Activated CD8-positive, alpha-beta memory T cell treated with anti-CD3 and anti-CD28 coated beads, Interleukin-2, amount 50 U/mL, for 1 hour (primary cell): Measurements from ENCODE around the gene GPR39.

Experiments
- DNase-seq: peaks from one replicate; pipeline ENCODE4 v3.0.0-alpha.2; 2020; ENCODE audit errors: extremely low read depth

Gene GPR39

DNA sequence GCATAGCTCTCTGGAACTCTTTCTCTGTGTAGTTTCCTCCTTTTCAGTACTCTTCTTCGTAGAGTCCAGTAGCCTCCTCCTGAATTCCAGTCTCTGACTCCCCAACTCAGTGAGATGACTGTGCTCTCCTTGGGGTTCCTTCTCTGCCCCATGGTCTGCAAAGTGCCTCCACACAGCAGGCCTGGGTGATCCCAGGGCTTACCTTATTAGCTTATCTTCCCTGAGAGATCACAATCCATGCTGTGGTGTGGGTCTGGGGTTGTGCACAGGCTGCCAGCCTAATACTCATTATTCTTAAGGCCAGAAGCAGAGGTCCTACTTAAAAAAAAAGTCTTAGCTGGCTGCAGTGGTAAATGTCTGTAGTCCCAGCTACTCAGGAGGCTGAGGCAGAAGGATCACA, 4.6 kb upstream of the GPR39 start:
- no peak for DNase-seq

DNA sequence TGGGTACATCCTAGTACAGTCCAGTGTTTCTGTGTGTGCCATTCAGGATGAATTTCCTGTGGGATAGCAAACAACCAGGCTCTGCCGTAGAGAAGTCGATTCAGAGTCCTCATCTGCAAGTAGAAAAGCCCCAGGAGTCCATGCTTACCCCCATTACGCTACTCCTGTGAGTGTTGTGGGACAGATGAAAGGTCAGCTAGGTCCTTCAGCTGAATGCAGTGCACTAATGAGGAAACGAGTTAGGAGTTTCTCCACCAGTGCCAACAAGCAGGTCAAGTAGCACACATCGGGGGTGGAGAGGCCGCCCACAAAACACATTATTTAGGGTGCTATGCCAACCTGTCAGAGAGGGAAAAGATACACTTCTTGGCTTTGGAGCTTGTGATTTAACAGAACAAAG, 2.5 kb upstream of the GPR39 start:
- no peak for DNase-seq

- DNase-seq, result no peak
Observed at GRCh38 chr2:132415256-132415914, 1.2 kb upstream of the GPR39 start.

- no peak for DNase-seq
Observed at GRCh38 chr2:132415915-132416722, 486 bp upstream of the GPR39 start.

DNA sequence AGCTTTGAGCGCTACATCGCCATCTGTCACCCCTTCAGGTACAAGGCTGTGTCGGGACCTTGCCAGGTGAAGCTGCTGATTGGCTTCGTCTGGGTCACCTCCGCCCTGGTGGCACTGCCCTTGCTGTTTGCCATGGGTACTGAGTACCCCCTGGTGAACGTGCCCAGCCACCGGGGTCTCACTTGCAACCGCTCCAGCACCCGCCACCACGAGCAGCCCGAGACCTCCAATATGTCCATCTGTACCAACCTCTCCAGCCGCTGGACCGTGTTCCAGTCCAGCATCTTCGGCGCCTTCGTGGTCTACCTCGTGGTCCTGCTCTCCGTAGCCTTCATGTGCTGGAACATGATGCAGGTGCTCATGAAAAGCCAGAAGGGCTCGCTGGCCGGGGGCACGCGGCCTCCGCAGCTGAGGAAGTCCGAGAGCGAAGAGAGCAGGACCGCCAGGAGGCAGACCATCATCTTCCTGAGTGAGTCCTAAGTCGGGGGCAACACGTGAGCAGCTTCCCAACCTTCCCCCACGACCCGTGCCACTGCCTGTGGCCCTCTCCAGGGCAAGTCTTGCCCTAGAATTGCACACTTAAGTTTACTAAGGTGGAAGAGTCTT, 928 bp downstream of the GPR39 start:
- no peak for DNase-seq

DNA sequence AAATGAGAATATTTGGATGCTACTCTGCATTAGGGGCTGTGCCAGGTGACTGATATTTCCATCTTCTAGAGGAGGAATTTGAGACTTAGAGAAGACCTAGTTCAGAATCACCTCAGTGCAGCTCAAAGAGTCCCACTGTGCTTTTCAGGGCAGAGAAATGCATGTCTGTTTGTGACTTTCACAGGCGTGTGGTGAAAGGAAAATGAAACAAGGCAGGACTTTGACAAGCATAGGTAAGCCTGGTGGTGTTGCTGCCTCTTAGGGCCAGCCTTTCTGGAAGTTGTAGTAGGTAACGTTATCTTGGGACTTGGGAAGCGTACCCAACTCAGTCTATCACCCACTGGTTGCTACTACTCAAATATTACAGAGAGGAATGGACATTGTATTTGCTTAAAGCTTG, 2.6 kb downstream of the GPR39 start:
- DNase-seq, result no peak

DNA sequence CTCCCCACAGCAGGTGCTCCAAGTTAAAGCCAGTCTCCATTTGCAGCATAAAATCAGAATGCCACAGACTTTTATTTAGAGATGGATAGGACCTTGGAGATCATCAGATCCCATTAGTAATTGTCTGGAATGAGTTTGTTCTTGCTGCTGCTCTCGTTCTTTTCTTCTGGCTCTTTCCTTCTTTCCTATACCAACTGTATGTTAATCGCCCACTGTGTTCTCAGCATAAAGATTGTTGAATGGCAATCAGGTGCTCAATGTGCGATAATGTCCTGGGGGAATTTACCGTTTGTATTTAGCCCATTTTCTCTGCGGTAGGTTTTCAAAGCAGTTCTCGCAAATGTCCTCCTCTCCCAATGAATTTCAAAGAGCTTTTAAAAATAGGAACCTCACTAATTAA, 3.3 kb downstream of the GPR39 start:
- DNase-seq, result no peak

GRCh38 chr2:132420816-132421805, 4.5 kb downstream of the GPR39 start:
- DNase-seq, result no peak

DNA sequence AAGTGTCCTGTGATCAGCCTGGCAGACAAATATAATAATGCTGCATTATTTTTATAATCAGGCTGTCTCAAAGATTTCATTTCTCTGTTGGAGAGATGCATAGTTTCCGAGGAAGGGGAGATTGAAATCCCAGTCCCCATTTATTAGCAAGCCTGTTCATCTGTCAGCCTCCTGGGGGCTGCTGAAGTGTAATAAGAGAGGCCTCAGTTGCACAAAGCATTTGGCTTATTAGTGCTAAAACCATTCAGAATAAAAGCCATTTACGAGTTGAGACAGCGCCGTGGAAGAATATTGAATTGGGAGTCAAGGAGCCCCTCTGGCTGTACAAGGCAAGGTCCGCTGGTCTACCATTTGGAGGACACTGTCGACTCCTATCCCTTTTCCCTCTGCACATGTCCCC, 6.1 kb downstream of the GPR39 start:
- no peak for DNase-seq

DNA sequence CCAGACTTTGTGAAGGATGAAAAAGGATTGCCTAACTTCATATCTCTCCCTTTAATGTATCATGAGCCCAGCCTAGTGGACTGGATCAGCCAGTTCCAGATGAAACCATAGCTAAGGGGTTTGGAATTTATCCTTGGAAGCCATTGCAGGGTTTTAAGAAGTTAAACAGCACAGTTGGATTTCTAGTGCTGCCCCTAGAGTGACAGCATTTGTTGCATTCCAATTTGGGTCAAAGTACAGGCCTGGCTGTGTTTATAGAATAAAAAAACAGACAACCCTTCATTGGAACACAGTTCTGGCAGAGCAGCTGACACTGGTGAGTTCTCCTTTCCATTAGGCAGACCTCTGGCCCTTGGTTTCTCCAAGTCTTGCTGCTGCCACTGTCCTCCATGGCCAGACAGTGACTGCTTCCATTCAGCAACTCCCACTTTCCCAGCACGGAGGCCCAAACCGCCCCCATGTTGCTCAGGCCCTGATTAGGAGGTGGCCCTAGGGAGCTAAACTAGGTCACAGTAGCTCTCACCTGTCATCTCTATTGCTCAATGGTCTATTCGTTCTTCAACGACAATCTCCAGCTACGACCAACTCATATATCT, 8.0 kb downstream of the GPR39 start:
- DNase-seq, result no peak

DNA sequence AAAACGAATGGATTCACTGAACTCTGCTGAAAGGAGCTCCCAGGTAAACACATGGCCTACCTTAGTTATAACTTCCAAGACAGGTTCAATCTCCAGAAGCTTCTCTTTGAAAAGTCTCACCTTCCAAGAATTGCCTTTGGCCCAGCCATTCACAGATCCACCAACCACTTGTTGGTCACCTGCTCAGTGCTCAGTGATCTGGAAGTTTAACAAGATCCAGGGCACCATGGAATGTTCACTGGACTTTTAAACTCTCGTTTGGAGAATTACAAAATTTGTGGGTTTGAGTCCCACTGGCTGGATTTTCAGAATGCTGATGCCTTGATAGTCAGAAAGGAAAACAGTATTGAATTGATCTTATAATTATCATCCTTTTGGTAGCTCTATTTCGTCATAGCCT, 9.4 kb downstream of the GPR39 start:
- no peak for DNase-seq

DNA sequence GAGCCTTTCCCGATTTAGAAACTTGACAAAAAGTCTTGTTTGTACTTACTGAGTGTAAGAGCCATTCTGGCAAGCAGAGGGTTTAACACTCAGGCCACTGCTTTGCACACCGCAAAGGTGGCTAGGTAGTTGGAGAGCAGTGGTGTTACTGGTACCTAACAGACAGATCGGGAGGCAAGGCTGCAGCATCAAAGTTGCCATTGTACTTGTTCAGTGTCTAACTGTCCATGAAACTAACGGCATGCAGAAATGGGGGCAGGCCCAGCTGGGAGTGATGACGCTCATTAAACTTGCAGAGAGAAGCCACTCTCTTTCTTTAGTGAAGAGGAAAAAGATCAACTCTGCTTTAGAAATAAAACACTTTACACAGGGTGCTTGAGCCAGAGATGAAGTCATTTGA, 10.1 kb downstream of the GPR39 start:
- no peak for DNase-seq

DNA sequence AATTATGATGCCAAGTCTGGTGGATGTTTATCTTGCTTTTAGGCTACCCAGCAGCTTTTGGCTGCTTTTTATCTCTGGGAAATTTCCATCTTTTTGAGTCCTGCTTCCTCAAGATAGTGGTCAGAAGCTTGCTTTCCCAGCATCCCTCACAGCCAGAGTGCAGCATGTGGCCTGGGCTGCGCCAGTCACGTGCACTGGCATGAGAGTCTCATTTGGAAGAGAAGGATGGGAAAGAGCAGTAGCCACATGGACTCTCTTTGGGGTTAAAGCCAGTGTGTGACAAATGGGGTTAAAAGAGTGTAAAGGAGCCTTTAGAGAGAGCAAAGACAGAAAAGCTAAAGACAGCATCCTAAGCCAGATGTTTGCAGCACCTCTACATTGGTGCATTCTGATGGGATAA, 12.7 kb downstream of the GPR39 start:
- DNase-seq, result no peak

DNA sequence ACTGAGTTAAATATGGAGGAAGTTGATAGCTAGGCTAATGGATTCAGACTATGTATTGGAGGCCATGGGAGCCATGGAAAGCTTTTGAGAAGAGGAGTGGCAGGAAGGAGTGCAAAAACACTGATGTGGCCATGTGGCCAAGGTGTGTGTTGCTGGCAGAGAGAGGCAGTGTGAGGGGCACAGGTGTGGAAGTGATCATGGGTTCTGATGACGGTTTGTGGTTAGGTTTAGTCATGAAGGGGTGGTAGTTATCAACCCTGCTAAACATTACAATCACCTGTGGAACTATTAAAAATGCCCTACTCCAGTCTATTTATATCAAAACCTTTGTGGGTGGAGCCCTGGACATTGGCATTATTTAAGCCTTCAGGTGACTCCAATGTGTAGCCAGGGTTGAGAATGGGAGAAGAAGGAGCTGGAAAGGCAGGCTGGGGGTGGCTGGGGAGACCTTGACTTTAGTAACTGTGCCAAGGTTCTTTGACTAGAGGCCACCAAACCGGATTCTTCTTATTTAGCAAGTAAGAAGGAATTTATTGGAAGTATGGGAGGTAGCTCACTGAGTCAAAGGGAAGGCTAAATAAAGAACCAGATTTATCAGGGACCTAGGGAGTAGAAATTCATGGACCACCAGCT, 13.5 kb downstream of the GPR39 start:
- DNase-seq, result no peak

- no peak for DNase-seq
Observed at GRCh38 chr2:132430895-132431294, 14.3 kb downstream of the GPR39 start.

- no peak for DNase-seq
Observed at GRCh38 chr2:132437852-132438669, 21.5 kb downstream of the GPR39 start.

DNA sequence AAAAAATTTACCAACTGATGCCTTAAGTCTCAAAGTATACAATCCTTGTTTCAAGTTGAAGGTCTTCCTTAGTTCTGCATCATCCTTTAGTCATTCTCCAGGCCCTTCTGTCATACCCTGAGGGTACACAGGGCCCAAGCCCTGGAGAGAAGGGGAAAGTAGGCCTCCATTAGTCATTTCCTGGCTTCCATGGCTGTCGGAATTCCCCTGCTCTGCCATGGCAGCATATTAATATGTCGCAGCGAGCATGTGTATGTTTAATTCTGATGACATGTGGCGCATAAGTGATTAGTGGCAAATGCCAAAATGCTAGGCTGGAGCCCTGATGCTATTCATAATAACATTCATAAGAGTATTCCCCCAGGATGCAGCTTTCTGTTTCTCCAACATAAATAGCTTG, 22.1 kb downstream of the GPR39 start:
- DNase-seq, result no peak

DNA sequence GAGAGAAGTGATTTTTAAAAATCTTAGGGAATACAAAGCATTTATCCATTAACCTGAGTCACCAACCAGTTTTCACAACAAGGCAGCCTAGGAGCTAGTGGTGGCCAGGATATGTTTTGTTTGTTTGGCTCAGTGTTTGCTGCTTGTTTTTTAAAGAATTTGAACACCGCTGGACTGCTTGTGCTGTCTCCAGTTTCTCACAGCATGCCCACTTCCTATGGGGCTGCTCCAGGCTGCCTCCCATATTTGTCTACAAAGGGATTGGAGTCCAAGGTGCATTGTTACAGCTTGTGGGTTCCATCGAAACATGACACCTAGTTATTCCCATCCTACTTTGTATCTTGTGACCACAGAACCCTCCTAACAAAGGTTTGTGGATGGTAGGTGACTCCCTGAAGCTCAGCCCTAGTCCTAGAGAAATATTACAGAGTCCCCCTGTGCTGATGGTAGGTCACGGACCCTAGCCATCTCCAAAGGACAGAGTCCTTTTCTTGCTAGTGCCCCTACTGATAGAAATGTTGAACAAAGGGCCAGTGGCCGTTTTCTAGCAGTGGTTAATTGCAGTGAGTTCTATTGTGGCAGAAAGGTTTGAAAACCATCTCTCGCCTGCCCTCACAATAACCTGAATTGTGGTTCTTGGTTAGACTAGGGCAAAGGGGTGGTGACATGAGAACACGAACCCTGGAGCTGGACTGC, 23.2 kb downstream of the GPR39 start:
- DNase-seq, result no peak

DNA sequence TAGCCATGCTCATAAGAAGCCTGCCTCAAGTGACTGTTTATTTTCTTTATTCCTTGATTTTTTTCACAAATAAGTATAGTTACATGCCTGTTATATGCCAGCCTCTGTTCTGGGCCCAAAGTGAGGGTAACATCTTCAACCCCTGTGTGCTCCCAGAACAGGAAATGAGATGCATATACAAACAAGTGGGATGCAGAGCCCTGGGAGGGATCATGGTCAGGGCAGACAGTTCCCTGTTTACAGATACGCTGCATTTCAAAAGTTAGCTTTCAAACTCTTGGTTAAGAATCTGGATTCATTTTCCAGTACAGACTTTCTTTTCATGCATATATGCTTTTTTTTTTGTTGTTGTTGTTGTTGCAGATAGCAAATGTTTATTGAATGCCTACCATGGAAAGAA, 24.4 kb downstream of the GPR39 start:
- no peak for DNase-seq

DNA sequence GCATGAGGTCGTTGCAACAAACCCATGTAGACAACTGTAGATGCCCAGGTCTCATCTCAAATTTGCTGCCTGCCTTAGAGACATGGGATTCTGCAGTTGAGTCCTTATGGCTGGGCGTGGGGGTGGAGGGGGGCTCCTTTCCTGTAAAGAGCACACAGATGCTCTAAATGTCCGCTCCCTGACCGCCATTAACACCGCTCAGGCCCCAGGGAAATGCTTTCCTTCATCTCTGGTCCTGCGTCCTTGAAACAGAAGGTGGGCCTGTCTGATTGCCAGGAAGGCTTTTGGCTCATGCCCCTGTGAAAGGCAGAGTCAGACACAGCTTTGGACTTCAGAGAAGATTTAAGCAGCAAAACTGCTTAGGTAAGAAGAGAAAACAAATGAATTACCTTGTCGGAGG, 25.7 kb downstream of the GPR39 start:
- DNase-seq, result no peak
